Parathyroid adenoma (tissue), 2 donors: ENCODE data around the gene TNS3.

Experiments used
- H2AFZ ChIP-seq: fragments of 300-600 bp; sonication (generic); one replicate; pipeline ENCODE4 v1.7.0; 2017; ENCODE audit warnings: antibody characterized with exemption, mild to moderate bottlenecking
- H3K27ac ChIP-seq: fragments of 300-600 bp; sonication (generic); one replicate; pipeline ENCODE4 v1.7.0; 2017
- H3K27me3 ChIP-seq: fragments of 300-600 bp; sonication (generic); one replicate; pipeline ENCODE4 v1.7.0; 2017; ENCODE audit warnings: low read length; ENCODE audit not compliant: control insufficient read depth, insufficient read depth
- H3K36me3 ChIP-seq: fragments of 300-600 bp; sonication (generic); one replicate; pipeline ENCODE4 v1.7.0; 2017; ENCODE audit warnings: low read length; ENCODE audit not compliant: control insufficient read depth, insufficient read depth
- H3K4me1 ChIP-seq: fragments of 300-600 bp; sonication (generic); one replicate; pipeline ENCODE4 v1.7.0; 2017; ENCODE audit warnings: control low read depth
- H3K4me2 ChIP-seq: fragments of 300-600 bp; sonication (generic); one replicate; pipeline ENCODE4 v1.7.0; 2017; ENCODE audit warnings: low read length
- H3K4me3 ChIP-seq: fragments of 300-600 bp; sonication (generic); one replicate; pipeline ENCODE4 v1.7.0; 2017; ENCODE audit warnings: low read depth, low read length
- H3K79me2 ChIP-seq: fragments of 300-600 bp; sonication (generic); one replicate; pipeline ENCODE4 v1.7.0; 2017; ENCODE audit warnings: control low read depth
- H3K9ac ChIP-seq: fragments of 300-600 bp; sonication (generic); one replicate; pipeline ENCODE4 v1.7.0; 2017; ENCODE audit warnings: mild to moderate bottlenecking
- H3K9me3 ChIP-seq: fragments of 300-600 bp; sonication (generic); one replicate; pipeline ENCODE4 v1.7.0; 2017; ENCODE audit warnings: low read length; ENCODE audit not compliant: control insufficient read depth
- CTCF ChIP-seq: fragments of 300-600 bp; sonication (generic); IDR thresholded peaks from one replicate; pipeline ENCODE4 v1.7.0; 2017; ENCODE audit warnings: antibody characterized with exemption, mild to moderate bottlenecking
- donor health status: primary hyperparathyroidism.

Gene TNS3

DNA sequence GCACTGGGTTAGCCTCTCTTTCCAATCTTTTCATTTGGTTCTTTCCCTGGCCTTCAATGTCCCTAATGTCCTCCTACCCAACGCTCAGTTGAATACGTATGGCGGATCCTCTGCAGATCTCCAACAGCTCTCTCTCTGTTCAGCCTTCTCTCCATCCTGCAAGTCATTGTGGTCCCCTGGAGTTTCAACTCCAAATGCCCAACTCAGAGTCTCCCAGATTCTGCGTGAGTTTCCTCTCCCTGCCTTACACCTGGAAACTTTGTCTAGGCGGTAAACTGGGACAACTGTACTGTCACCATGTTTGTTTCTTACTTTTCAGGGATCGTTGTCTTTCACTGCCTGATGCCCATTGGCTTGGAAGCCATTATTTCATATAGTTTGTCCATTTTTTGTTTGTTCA is 273.1 kb downstream of the TNS3 start:
- H3K27me3 ChIP-seq = no peaks in the 10 kb centered on the region
- TF ChIP-seq CTCF = no peak
- no peak overlapping the region for H2AFZ ChIP-seq
- H3K9ac ChIP-seq = no peak overlapping the region
- H3K36me3 ChIP-seq = no peaks in the 10 kb centered on the region
- H3K4me3 ChIP-seq = no peak overlapping the region
- H3K9me3 ChIP-seq = no peaks in the 10 kb centered on the region
- H3K4me2 ChIP-seq = no peak overlapping the region
- peaks cover 5% of the 10 kb centered on the region for H3K79me2 ChIP-seq
- H3K4me1 ChIP-seq = peaks cover 32% of the 10 kb centered on the region
- no peak overlapping the region for H3K27ac ChIP-seq

DNA sequence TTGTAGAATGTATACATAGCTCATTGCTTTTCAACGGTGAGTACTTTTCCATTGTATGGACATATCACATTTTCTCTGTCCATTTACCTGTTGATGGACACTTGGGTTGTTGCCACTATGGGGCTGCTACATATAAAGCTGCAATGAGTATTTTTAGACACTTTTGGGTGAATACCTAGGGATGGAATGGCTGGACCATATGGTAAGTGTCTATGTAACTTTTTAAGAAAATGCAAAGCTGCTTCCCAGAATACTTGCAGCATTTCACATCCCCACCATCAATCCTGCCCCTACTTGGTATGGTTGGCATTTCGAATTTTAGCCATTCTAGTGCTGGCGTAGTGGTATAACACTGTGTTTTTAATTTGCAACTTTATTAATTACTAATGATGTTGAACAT is 274.6 kb downstream of the TNS3 start:
- H3K36me3 ChIP-seq = no peaks in the 10 kb centered on the region
- H2AFZ ChIP-seq = no peak overlapping the region
- H3K27ac ChIP-seq = no peak overlapping the region
- no peak for TF ChIP-seq CTCF
- H3K4me2 ChIP-seq = no peak overlapping the region
- H3K9ac ChIP-seq = no peak overlapping the region
- H3K27me3 ChIP-seq = no peaks in the 10 kb centered on the region
- peaks cover 35% of the 10 kb centered on the region for H3K4me1 ChIP-seq
- no peak overlapping the region for H3K4me3 ChIP-seq
- H3K79me2 ChIP-seq = peaks cover 5% of the 10 kb centered on the region
- no peaks in the 10 kb centered on the region for H3K9me3 ChIP-seq

- Histone ChIP-seq H3K9ac (no peak overlapping the region), H3K36me3 (no peaks in the 10 kb centered on the region)
- no peak for TF ChIP-seq CTCF
Measured at GRCh38 chr7:47304727-47305719, 276.9 kb downstream of the TNS3 start.

DNA sequence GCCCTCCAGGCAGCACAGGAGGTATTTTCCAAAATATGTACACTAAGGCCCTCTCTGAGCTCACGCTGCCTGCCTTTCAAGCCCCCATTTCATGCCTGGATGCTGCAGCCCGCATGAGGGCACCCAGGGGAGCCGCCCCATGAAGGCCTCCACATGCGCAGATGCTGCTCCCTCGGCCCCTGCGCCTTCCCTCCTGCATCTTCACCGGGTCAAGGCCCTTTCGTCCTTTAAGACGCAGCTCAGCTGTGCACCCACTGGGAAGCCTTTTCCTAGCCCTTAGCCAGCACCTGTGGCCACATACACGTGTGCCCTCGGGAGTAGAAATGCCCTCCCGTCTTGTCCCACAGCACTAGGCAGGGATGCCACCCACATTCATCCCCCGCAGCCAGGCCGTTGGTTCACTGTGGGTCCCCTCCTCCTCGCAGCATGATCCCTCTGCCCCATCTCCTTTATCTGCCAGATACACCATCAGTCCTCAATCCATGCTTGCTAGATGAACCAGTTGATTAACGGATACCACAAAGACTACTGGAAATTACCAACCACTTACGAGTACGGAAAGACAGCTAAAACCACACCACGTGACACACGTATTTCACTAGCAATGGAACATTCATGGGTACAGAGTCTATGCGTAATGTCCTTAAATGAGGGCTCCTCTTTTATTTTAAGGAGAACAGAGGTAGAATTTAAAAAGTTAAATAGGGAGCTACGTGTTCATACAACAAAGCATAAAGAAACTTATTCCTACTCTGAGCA is 278.0 kb downstream of the TNS3 start:
- H3K9ac ChIP-seq = no peak overlapping the region

More at GRCh38 chr7:47304727-47305719, 276.9 kb downstream of the TNS3 start:
- Histone ChIP-seq H3K4me3 (no peak overlapping the region), H3K4me1 (peaks cover 41% of the 10 kb centered on the region), H3K27me3 (no peaks in the 10 kb centered on the region), H3K27ac (peak overlapping the region; percentile 80), H3K9me3 (no peaks in the 10 kb centered on the region), H3K79me2 (peaks cover 5% of the 10 kb centered on the region), H3K4me2 (no peak overlapping the region), H2AFZ (no peak overlapping the region)

More for the DNA sequence above, 278.0 kb downstream of the TNS3 start:
- H3K27me3 ChIP-seq = no peaks in the 10 kb centered on the region
- H3K4me1 ChIP-seq = peaks cover 33% of the 10 kb centered on the region
- no peak overlapping the region for H3K4me3 ChIP-seq
- peak overlapping the region; percentile 60 for H2AFZ ChIP-seq
- H3K27ac ChIP-seq = peak overlapping the region; percentile 80
- H3K36me3 ChIP-seq = no peaks in the 10 kb centered on the region
- peak overlapping the region; percentile 32 for H3K4me2 ChIP-seq
- no peak for TF ChIP-seq CTCF
- peaks cover 4% of the 10 kb centered on the region for H3K79me2 ChIP-seq
- H3K9me3 ChIP-seq = no peaks in the 10 kb centered on the region
